GM12872 (cell line): ENCODE data around the gene PPOX.

Experiments used
- TF ChIP-seq, protein P1 (sequence below): IDR thresholded peaks from 3 replicates; pipeline ENCODE4 v1.5.1; 2011; ENCODE audit warnings: low read depth, mild to moderate bottlenecking, low read length, moderate library complexity; ENCODE audit not compliant: insufficient read depth

PPOX gene

DNA sequence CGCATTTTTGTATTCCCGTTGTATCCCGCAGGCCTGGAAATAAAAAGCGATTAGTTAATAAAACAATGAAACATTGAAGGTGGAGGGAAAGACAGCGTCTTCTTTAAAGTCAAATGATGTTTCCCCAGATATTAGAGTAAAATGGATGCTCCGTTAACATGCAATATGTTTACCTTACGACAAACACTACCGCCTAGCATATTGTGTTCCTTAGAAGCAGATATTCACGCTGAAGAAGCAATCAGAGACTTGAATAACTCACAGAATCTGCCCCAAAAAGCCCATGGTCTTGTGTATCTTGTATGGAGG, 11.7 kb downstream of the PPOX start:
- TF ChIP-seq, protein P1, sequence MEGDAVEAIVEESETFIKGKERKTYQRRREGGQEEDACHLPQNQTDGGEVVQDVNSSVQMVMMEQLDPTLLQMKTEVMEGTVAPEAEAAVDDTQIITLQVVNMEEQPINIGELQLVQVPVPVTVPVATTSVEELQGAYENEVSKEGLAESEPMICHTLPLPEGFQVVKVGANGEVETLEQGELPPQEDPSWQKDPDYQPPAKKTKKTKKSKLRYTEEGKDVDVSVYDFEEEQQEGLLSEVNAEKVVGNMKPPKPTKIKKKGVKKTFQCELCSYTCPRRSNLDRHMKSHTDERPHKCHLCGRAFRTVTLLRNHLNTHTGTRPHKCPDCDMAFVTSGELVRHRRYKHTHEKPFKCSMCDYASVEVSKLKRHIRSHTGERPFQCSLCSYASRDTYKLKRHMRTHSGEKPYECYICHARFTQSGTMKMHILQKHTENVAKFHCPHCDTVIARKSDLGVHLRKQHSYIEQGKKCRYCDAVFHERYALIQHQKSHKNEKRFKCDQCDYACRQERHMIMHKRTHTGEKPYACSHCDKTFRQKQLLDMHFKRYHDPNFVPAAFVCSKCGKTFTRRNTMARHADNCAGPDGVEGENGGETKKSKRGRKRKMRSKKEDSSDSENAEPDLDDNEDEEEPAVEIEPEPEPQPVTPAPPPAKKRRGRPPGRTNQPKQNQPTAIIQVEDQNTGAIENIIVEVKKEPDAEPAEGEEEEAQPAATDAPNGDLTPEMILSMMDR: no peak

DNA sequence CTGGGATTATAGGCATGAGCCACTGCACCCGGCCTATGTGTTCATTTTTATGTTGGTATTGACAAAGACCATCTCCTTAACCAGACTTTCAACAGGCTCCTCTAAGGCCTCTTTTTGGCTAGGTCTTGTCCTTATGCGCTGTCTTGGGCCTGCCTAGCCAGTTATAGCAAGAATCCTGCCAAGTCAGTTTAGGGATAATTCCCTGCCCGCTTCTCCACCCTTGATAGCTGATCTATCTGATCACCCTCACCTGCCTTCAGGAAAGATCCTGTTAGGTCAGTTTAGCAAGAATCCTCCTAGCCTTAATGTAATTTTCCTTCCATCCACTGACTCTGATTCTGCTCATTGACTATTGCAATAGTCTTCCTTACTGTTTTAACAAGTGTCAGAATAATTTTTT, 13.5 kb downstream of the PPOX start:
- TF ChIP-seq, protein P1: no peak

DNA sequence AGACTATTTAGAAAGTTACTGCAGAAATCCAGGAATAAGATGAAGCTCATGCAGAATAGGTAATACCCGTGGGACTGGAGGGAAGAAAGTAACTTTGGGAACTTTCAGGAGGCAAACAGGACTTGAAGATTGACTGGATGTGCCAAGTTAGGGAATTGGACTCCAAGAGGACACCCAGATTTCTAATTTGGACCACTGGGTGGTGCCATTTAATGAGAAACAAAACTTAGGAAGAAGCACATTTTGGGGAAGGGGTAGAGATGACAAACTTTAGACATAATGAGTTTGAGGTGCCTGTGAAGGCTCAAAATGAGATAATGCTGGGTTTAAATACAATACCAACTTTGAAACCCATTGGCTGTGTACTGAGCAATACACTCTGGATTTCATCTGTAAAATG, 14.4 kb downstream of the PPOX start:
- TF ChIP-seq, protein P1: peak; percentile 41; the same call in 1 of the 3 replicates

DNA sequence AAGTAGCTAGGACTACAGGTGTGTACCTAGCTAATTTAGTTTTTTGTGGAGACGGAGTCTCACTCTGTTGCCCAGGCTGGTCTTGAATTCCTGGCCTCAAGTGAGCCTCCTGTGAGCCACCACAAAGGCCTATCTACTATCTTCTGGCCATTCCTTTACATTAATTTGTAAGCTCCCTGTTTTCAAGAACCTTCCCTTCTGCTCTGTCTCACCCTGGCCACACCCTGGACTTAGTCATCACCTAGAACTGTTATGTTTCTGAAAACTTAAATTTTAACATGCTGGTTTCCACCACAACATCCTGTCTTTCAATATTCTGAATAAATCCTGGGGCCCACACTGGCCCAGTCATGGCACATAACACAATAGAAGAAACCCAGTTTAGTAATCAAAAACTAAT, 16.0 kb downstream of the PPOX start:
- TF ChIP-seq, protein P1: no peak

DNA sequence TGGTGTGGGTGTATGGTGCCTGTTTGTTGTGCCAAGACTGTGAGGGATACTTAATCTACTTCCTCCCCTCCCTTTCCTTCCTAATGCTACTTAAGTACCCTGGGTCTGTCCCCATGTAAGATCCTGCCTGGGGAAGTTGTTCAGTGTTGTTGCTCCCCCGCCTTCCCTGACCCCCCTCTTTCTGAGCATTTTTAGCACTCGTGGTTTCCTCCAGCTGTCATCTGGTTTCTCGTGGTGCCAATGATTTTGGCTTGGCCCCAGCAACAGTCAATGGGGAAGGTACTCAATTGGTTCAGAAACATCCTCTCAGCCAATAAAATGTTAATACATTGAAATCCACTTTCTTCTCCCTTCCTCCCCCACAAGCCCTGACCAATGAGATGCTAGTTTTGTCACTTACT, 19.1 kb downstream of the PPOX start:
- TF ChIP-seq, protein P1: no peak

DNA sequence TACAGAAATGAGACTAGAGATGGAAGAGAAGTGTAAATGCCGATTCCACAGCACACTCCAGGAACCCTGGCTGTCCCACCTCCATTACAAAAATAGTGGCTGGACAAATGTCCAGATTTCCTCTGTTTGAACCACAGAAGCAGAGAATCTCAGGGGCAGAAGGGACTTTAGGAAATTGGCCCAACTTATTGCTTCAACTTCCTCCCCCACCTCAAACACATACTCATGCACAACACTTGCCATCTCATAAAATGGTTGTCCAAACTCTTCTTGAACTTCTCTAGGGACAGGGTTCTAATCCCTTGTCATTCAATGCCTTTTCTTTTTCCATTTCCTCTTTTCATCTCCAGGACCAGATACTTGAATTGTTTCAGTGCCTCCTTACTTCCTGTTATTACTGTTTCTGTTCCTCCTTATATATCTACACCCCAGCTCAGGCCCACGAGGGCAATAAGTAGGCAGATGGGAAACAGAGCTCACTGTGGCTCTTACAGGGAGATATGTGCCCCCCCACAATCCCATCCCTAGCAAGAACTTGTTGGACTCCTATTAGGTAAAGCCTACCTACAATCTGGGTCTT, 19.6 kb downstream of the PPOX start:
- TF ChIP-seq, protein P1: no peak

DNA sequence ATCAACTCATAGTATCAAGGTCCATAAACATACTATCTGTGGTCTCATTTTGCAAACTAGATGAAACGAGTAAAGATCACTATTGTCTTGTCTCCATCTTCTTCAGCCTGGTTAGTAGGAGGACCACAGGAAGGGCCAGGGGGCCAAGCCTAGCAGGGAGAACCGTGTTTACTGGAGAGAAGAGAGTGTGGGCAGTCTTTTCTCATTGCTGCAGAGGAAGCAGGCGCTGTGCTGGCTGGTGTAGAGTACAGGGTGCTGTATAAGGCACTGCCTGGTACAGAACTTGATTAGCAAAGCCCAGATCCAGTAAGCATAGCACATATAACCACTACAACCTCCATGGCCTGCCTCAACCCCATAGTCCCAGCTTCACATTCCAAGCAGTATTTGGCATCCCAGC, 21.1 kb downstream of the PPOX start:
- TF ChIP-seq, protein P1: no peak
